Measurements from ENCODE around the gene PARD3. TPM values are rescaled to one million over a fixed set of nuclear protein-coding genes. Genes with fewer than 3 reads are reported as not detected.

PARD3 gene
- total RNA-seq, 1 donor from 2014 or later = 22.9 TPM

DNA sequence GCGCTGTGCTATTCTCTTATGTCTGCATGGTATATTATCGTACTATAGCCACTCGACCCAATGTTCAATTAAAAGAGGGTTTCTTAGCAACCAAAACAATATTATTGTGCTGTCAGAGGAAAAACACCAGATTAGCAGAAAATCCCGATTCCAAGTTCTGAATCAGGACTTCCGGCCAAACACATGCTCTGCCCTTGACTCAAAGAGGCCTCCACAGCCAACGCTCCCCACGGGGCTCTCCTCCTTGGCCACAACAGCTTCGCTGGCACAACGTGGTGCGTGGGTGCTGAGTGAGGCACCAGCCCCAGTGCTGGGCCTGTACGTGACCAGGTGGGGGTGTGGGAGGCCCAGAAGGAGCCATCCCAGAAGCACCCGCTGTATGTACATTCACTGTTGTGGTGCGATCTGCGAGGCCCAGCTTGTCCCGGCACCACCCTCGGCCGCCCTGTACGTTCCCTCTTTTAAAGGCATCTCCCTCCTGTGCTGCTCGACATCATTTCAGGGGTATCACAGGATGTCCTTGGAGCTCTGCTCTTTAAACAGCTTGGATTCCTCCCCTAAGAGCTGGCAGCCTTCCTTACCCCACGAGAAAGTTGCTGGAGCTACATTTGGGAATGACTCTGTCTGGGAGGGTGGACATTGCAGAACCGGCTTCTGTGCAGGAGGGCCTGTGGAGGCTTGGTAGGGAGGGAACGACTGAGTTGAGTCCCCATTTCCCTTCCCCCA, 736.2 kb downstream of the PARD3 start:
- no peak for TF ChIP-seq CTCF (IDR thresholded peaks at IDR 0.05; ENCODE audit: partially characterized antibody, unreplicated experiment)
- DNase-seq = no peak

DNA sequence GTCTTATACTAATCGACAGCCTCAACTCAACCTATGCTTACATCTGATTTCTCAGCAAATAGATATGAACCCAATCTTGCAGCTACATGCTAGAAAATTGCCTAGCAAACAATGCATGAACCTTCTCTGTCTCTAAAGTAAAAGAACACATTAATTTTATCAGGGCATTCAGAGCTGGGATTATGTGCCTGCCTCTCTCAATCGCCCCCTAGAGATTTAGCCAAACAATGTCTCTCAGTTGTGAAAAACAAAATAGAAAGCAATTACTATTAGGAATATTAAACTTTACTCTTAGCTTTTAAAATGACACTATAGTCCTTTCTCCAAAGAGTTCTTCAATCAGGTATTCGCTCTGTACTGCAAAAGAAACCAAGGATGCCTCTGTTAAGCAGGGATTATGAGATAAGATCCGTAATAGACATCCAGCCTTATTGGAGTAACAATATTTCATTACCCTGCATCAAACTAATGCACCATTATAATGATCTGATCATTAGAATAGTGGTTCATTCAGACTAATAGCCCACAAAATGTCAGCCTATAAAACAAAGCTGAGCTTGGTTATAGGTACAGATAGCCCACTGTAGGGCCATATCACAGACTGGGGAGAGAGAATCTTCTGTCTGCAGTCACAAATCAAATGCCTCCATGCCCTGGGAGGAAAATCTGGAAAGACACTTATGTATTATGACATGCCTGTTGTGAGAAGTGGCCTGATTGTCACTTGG, 736.9 kb downstream of the PARD3 start:
- no peak for TF ChIP-seq CTCF (IDR thresholded peaks at IDR 0.05; ENCODE audit: partially characterized antibody, unreplicated experiment)
- Mint-ChIP-seq H3K27ac (ENCODE audit: unreplicated experiment) (no peak overlapping the region), H3K4me1 (ENCODE audit: low read depth, unreplicated experiment) (peaks cover 1% of the 10 kb centered on the region)

More for the DNA sequence above, 736.2 kb downstream of the PARD3 start:
- Mint-ChIP-seq H3K4me1 (ENCODE audit: low read depth, unreplicated experiment) (peaks cover 1% of the 10 kb centered on the region), H3K27ac (ENCODE audit: unreplicated experiment) (no peak overlapping the region), H3K9me3 (ENCODE audit: unreplicated experiment) (no peaks in the 10 kb centered on the region), H3K27me3 (ENCODE audit: unreplicated experiment) (peaks cover 3% of the 10 kb centered on the region), H3K4me3 (ENCODE audit: unreplicated experiment) (no peak overlapping the region), H3K36me3 (ENCODE audit: unreplicated experiment) (no peaks in the 10 kb centered on the region)

DNA sequence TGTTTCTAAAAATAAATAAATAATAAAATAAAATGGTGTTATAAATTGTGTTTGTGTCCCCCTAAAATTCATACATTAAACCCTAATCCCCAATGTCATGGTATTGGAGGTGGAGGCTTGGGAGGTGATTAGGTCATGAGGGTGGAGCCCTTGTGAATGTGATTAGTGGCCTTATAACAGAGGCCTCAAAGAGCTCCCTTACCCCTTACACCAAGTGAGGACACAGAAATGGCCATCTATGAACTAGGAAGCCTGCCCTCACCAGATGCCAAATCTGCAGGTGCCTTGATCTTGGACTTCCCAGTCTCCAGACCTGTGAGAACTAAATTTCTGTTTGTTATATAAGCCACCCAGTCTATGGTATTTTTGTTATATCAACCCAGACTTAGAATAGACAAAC, 738.7 kb downstream of the PARD3 start:
- no peaks in the 10 kb centered on the region for H3K9me3 Mint-ChIP-seq (ENCODE audit: unreplicated experiment)

More for the DNA sequence above, 736.9 kb downstream of the PARD3 start:
- no peaks in the 10 kb centered on the region for H3K9me3 Mint-ChIP-seq (ENCODE audit: unreplicated experiment)
- H3K27me3 Mint-ChIP-seq (ENCODE audit: unreplicated experiment) = peaks cover 3% of the 10 kb centered on the region
- H3K4me3 Mint-ChIP-seq (ENCODE audit: unreplicated experiment) = no peak overlapping the region
- DNase-seq = no peak
- no peaks in the 10 kb centered on the region for H3K36me3 Mint-ChIP-seq (ENCODE audit: unreplicated experiment)

DNA sequence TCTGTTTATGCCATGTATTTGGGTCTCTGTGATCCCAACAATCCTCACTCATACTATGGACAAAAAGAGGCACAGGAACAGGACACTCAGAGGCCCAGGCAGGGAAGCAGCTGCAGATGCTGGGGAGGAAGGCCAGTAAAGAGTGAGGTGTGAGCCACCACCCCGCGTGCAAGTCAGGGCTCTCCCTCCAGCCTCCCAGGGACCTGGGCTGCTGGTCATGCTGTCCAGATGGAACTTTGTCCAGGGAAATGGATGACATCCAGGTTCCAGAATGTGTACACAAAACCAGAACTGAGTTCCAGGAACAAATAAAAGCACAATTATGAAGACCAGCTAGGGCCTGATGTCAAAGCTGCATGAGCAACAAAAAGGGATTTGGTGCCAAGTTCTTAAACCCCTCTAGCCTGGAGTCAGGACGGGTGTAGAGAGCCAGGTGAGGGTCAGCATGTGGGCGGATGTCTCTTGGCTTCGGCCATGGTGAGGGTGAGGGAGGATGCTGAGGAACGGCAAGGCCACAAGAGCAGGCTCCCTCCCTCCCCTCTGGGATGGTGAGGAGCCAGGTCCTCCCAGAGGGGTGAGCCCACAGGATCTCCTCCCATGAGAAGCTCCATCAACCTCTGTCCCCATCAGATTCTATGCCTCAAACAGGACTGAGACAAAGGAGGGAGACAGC, 739.7 kb downstream of the PARD3 start:
- no peak overlapping the region for H3K27ac Mint-ChIP-seq (ENCODE audit: unreplicated experiment)
- no peak for DNase-seq
- no peak for TF ChIP-seq CTCF (IDR thresholded peaks at IDR 0.05; ENCODE audit: partially characterized antibody, unreplicated experiment)

More for the DNA sequence above, 738.7 kb downstream of the PARD3 start:
- H3K4me1 Mint-ChIP-seq (ENCODE audit: low read depth, unreplicated experiment) = peaks cover 1% of the 10 kb centered on the region
- no peak overlapping the region for H3K4me3 Mint-ChIP-seq (ENCODE audit: unreplicated experiment)
- TF ChIP-seq CTCF (IDR thresholded peaks at IDR 0.05; ENCODE audit: partially characterized antibody, unreplicated experiment) = no peak
- peaks cover 3% of the 10 kb centered on the region for H3K27me3 Mint-ChIP-seq (ENCODE audit: unreplicated experiment)
- H3K27ac Mint-ChIP-seq (ENCODE audit: unreplicated experiment) = no peak overlapping the region
- H3K36me3 Mint-ChIP-seq (ENCODE audit: unreplicated experiment) = peaks cover 9% of the 10 kb centered on the region
- no peak for DNase-seq

More for the DNA sequence above, 739.7 kb downstream of the PARD3 start:
- H3K4me1 Mint-ChIP-seq (ENCODE audit: low read depth, unreplicated experiment) = peaks cover 1% of the 10 kb centered on the region
- H3K36me3 Mint-ChIP-seq (ENCODE audit: unreplicated experiment) = peaks cover 9% of the 10 kb centered on the region
- no peaks in the 10 kb centered on the region for H3K9me3 Mint-ChIP-seq (ENCODE audit: unreplicated experiment)
- H3K27me3 Mint-ChIP-seq (ENCODE audit: unreplicated experiment) = peaks cover 3% of the 10 kb centered on the region
- no peak overlapping the region for H3K4me3 Mint-ChIP-seq (ENCODE audit: unreplicated experiment)
